DOHH2 (cell line): ENCODE data around the gene GNPTG.

Source experiments
- CTCF ChIP-seq: fragments of 200-600 bp; sonication (generic); IDR thresholded peaks from one replicate; pipeline ENCODE4 v1.5.1; 2014; ENCODE audit warnings: antibody characterized with exemption, mild to moderate bottlenecking, low read depth, low read length; ENCODE audit not compliant: poor library complexity, severe bottlenecking
- EZH2phosphoT487 ChIP-seq: fragments of 200-600 bp; sonication (generic); IDR thresholded peaks from 2 replicates; pipeline ENCODE4 v1.6.1; 2017; ENCODE audit warnings: borderline replicate concordance, mild to moderate bottlenecking, antibody characterized with exemption, low read length, moderate library complexity, mixed read lengths

GRCh38 chr16:1401758-1402154 lies 50.0 kb downstream of the GNPTG start:
- no peak for TF ChIP-seq CTCF
- no peak for TF ChIP-seq EZH2phosphoT487
